GM13976 (cell line): Measurements from ENCODE around the gene IGLON5.
A peak's percentile ranks its signal among the peaks of the same experiment; 100 is the strongest.

Source experiments
- DNase-seq: peaks from one replicate; pipeline ENCODE4 v3.0.0; 2012; ENCODE audit warnings: low spot score
- CTCF ChIP-seq: IDR thresholded peaks from 2 replicates; pipeline ENCODE4 v1.5.1; 2012; ENCODE audit warnings: borderline replicate concordance, mild to moderate bottlenecking; ENCODE audit not compliant: insufficient read depth; ENCODE audit errors: extremely low read depth, missing control alignments, control extremely low read depth
- in situ Hi-C: fragments of 300-500 bp; cut with MboI; formaldehyde crosslinking; loops from one replicate; pipeline ENCODE4 v1.12.0; 2022; ENCODE audit warnings: low sequenced_read_pairs, mixed read lengths, inconsistent platforms; ENCODE audit not compliant: unreplicated experiment

The IGLON5 gene

GRCh38 chr19:51323481-51324166 lies 12.2 kb downstream of the IGLON5 start:
- in situ Hi-C loops: no loop called here
- no peak for TF ChIP-seq CTCF
- no peak for DNase-seq

- no peak for TF ChIP-seq CTCF
- DNase-seq: no peak
- in situ Hi-C loops: no loop called here
These were observed 12.7 kb downstream of the IGLON5 start for GRCh38 chr19:51324167-51324481.

GRCh38 chr19:51325161-51325976 lies 13.9 kb downstream of the IGLON5 start:
- in situ Hi-C loops: loop anchor here (25.0 kb wide), 1 partner anchor 337 kb away; no protein-coding TSS in a partner anchor
- DNase-seq: no peak
- no peak for TF ChIP-seq CTCF

- TF ChIP-seq CTCF: no peak
- no peak for DNase-seq
- in situ Hi-C loops: loop anchor here (25.0 kb wide), 1 partner anchor 336 kb away; no protein-coding TSS in a partner anchor
These were observed 15.0 kb downstream of the IGLON5 start for GRCh38 chr19:51326216-51327065.

GRCh38 chr19:51327066-51328001 lies 15.9 kb downstream of the IGLON5 start:
- in situ Hi-C loops: loop anchor here (25.0 kb wide), 1 partner anchor 335 kb away; no protein-coding TSS in a partner anchor
- DNase-seq: peak; percentile 89
- peak; percentile 32 for TF ChIP-seq CTCF
